Measurements from ENCODE around the gene CFAP410.

- TF ChIP-seq, protein P1, sequence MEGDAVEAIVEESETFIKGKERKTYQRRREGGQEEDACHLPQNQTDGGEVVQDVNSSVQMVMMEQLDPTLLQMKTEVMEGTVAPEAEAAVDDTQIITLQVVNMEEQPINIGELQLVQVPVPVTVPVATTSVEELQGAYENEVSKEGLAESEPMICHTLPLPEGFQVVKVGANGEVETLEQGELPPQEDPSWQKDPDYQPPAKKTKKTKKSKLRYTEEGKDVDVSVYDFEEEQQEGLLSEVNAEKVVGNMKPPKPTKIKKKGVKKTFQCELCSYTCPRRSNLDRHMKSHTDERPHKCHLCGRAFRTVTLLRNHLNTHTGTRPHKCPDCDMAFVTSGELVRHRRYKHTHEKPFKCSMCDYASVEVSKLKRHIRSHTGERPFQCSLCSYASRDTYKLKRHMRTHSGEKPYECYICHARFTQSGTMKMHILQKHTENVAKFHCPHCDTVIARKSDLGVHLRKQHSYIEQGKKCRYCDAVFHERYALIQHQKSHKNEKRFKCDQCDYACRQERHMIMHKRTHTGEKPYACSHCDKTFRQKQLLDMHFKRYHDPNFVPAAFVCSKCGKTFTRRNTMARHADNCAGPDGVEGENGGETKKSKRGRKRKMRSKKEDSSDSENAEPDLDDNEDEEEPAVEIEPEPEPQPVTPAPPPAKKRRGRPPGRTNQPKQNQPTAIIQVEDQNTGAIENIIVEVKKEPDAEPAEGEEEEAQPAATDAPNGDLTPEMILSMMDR (IDR thresholded peaks at IDR 0.05; ENCODE audit: low read depth, low read length, poor library complexity, severe bottlenecking): no peak
- TF ChIP-seq EZH2phosphoT487 (IDR thresholded peaks at IDR 0.05; ENCODE audit: borderline replicate concordance, low read length): no peak
Measured at GRCh38 chr21:44371596-44371995, 32.4 kb upstream of the CFAP410 start.
